GM10847 (cell line): ENCODE measurements around the gene ERP44.

Experiments used
- POLR2A ChIP-seq: IDR thresholded peaks from 2 replicates; pipeline ENCODE4 v1.6.1; 2011; ENCODE audit not compliant: insufficient read length; ENCODE audit errors: extremely low read depth

The ERP44 gene

DNA sequence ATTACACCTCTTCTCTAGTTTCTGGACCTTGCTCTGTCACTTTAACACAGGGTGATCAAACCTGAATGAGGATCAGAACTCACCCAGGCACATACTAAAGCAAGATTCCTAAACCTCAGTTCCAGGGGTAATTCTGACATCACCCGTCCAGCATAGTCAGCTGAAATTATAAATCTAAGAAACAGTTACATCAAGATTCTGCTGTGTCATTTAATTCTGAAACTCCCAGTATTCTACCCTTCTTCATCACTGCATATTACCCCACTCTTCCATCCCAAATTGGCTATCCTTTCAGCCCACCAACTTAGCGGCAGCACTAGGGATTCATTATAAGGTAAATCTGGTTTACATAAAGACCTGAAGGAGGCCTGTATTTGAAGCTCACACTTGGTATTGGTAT lies 128.3 kb downstream of the ERP44 start:
- TF ChIP-seq POLR2A: no peak

DNA sequence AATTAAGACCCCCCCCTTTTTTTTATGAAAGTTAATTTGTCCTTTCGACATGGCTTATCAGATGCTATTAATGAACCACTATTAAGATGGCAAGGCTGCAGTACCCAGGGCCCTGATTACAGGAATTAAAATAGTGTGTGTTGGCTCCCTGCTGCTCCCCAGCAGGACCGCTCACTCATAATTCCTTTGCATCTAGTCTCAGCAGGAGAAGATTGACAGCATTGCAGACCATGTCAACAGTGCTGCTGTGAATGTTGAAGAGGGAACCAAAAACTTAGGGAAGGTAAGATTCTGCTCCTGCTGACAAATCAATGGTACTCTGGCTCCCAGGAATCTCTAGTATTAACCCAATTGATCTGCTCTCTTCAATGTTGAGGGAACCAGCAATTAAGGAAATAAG lies 131.3 kb downstream of the ERP44 start:
- no peak for TF ChIP-seq POLR2A

DNA sequence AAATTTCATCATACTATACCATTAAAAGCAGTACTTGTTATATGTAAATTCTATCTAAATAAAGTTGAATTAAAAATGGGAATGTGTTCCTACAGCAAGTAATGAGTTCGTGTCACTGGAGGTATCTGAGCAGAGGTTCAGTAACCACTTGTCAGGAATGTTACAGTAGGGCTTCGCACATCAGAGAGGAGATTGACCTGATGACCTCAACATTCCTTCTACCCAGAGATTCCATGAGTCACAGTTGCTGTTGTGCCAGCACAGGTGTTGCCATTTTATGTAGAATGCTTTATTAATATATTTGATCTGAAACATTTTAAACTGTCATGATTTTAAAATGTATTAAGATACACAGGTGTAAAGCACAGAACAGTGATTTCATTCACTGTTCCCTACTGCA lies 132.1 kb downstream of the ERP44 start:
- no peak for TF ChIP-seq POLR2A

DNA sequence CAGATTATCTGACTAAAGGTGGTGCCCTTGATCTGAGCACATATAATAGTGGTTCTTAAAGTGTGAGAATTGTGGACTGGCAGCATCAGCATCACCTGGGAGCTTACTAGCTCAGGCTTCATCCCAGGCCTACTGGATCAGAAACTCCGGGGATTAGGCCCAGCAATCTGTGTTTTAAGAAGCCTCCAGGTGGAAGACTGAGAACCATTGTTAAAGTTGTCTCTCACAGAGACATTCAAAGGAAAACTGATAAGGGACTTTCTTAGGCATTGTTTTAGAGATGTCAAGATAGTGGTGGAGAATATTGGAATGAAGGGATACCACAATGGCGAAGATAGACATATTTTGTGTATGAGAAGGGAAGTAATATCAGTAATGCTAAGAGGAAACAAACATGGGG lies 132.8 kb downstream of the ERP44 start:
- no peak for TF ChIP-seq POLR2A

DNA sequence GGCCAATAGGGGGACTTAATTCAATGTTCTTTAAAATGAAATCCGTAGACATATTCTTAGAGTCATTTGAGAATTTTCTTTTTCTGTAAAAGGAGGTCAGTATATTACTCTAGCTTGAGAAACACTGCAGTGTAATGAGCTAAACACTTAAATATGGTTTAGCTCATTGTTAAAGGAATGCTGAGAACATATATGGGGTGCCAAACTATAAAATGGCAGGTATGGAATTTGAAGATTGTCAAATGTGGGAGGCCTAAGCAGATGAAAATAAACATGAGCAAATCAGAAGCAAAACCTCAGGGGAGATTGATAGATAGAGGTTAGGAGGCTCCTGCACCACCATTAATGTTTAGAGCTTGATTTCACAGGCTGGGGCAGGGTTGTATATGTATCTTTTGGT lies 134.5 kb downstream of the ERP44 start:
- TF ChIP-seq POLR2A: no peak

DNA sequence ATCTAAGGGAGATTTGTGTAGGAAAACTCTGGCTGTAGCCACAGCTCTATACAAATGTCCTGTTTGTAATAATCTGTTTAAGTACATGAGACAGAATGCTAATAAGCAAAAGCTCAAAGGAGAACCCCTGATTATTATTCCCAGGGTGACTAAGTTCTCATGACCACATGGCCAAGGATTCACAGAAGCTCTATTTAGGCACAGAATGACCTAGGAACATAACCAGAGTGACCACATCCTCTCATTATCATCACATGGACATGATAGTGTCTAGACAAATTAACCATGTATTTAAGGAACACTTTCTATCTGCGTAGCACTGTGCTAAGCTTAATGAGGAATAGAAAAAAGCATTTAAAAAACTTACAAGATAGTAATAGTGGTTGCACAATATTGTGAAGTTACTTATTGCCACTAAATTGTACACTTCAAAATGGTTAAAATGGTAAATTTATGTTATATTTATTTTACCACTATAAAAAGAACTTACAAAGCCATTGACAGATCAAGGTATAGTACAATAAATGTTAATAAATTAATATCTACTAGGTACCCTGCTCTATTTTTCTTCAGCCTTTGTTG lies 136.0 kb downstream of the ERP44 start:
- no peak for TF ChIP-seq POLR2A

DNA sequence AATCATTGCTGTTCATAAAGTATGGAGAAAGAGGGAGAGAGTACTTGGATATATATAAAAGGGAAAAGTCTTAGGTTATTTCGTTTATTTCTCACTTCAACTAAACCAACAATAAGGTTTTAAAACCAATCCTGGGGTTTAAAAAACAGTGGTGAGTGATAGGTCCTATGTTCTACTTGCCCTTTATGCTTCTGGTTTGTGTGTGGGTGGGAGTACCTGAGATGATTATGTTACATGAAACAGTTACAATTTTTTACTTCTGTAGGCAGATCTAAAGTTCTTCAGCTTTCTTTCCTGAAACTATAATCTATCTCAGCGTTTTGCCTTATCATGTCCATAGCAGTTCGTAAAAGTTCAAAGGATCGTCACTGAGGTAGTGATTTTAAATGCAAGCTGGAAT lies 143.2 kb downstream of the ERP44 start:
- TF ChIP-seq POLR2A: no peak

DNA sequence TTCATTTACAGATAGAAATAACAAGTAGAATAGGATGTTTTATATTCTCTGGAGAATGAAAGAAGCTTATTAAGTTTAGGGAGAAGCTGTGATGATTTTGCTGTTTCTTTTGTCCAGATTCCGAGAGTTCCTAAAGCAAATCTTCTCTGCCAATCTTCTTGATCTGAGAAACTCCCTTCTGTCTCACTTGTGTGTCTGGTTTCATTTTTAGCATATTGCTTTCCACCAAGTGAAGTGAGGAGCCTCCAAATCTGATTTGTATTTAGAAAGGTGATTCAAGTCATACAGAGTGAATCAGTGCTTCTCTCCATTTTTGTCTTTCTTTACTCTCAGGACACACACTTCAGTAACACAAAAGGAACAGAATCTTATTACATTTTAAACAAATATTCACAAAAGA lies 144.0 kb downstream of the ERP44 start:
- TF ChIP-seq POLR2A: no peak

DNA sequence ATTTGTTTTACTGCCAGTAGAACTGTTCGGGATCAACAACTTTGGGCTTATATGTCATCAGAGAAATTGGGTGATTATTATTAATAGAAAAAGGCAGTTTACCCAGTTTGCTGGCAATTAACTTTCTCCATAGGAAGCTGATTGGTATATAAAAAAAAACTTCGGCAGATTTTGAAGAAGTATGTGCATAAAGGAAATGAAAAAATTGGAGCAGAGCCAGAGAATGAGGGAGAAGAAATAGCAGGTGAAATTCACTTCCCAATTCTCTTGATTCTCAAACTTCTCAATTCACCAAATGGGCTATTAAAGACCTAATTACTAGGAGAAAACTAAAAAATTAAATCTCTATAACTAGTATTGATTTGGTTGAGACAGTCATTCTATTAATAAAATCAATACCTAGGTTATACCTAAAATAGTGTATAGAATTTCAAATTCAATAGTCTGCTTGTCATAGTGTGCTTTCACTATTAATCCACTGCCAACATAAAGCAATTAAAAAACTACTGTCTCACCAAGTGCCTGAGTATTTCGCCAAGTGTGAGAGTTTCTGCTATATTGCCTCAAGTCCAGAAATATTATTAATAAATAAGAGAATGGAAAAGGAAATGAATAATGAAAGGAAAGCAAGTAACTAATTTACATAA lies 144.8 kb downstream of the ERP44 start:
- TF ChIP-seq POLR2A: no peak

DNA sequence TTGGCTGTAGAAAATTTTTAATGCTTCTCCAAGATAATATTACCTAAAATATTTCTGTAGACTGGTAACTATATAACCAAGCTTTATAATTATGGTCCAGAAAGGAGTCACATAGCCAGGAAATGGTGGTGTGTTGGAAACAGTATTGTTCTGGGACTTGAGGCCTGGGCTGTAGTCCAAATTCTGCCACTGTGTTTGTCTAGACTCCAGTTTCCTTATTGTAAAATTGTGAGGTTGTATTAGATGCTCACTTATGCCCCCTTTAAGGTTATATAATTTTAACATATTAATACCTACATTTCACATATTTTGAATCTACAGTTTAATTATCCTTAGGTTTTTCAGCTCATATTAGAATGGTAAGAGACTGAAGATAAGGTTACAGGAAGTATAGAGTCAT lies 149.9 kb downstream of the ERP44 start:
- TF ChIP-seq POLR2A: no peak

DNA sequence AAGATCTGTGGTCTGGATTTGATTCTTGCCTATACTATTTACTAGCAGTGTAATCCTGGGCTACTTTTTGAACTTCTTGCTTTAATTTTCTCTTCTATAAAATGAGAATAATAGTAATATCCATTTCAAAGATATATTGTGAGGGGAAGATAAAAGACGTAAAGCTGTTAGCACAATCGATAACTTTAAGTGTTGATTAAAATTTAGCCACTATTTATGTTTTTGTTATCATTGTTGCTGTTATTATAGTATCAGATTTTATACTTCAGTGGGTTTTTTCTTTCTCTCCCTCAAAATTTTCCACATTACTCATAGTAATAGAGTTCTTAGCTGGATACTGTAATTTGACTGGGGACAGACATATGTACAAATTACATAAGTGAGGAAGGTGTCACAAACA lies 150.3 kb downstream of the ERP44 start:
- no peak for TF ChIP-seq POLR2A

DNA sequence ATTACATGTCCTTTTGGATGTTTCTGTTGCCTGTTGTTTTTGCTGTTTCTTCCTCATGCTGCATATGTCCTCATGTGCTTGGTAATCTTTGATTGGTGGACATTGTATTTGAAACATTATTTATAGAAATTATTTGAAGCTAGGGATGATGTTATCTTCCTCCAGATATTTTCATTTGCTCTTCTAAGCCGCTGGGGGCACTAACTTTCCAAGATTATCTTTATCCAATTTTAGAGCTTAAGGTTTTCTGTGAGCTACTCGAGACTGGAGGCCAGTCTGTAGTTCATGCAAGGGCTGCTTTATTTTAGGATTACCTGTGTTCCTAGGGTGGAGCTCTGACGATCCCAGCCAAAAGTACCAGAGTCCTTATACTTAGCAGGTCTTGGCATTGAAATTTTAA lies 151.4 kb downstream of the ERP44 start:
- TF ChIP-seq POLR2A: no peak

DNA sequence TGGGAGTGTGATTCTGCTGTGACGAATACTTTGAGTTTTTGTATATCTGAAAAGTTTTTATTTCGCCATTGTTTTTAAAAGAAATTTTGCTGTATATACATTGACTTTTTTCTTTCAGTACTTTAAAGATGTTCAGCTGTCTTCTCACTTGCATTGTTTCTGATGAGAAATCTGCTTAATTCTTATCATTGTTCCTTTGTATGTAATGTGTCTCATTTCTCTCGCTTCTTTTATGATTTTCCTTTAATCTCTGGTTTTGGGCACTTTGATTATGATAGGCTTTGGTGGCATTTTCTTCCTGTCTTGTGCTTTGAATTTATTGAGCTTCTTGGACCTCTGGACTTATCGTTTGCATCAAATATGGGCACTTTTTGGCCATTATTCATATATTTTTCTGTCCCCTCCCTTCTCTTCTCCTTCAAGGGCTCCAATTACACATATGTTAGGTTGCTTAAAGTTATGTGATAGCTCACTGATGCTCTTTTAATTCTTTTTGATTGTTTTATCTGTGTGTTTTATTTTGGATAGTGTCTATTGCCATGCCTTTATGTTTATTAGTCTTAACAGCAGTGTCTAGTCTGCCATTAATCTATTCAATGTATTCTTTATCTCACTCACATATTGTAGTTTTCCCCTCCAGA lies 161.7 kb downstream of the ERP44 start:
- TF ChIP-seq POLR2A: no peak

DNA sequence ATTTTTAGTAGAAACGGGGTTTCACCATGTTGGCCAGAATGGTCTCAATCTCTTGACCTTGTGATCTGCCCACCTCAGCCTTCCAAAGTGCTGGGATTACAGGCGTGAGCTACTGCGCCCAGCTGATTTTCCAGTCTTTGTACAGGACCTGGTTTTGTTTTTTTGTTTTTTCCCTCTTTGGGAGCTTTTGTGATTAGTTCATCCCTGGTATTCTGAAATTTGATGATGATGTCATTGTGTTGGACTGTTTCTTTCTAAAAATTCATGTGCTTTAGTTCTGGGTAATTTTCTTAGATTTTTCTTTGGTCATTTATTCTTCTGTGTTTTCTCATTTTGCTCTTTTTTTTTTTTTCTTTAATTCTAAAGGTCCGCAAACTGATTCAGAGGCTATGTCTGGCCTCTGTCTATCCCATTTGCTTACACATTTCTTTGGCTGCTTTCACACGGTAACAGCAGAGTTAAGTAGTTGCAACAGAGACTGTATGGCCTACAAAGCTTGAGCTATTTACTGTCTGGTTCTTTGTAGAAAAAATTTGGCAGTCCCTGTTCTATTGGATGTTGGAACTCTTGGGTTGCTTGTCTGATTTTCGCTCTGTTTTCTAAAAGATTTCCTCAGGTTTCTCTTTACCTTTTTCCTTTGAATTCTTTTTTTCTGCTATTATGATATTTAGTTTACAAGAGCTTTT lies 167.5 kb downstream of the ERP44 start:
- no peak for TF ChIP-seq POLR2A

DNA sequence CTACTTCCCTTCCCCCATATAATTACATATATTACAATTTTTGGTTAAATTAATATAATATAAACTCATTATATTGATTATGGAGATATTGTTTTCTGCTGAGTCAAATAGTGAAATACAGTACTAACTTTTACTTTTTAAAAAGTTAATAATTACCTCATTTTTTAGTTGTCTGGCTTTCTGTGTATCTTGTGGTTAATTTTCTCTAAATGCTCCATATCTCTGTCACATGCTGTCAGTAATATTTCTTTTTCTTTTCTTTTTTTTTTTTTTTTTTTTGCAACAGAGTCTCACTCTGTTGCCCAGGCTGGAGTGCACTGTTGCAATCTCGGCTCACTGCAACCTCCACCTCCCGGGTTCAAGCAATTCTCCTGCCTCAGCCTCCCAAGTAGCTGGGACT lies 169.1 kb downstream of the ERP44 start:
- TF ChIP-seq POLR2A: no peak
